Endothelial cell of umbilical vein (primary cell): Measurements from ENCODE around the gene BMERB1. TPM values are rescaled to one million over a fixed set of nuclear protein-coding genes. Genes with fewer than 3 reads are reported as not detected.

Experiments
- BruUV-seq: library from RNA; stranded (reverse); fragments of 400-500 nt; replicated peaks from 2 replicates; lab custom pipeline; 2021; lab: Mats Ljungman, UMichigan
- CTCF ChIA-PET: fragments of 300-600, 350-600 bp; sonication (Branson Sonifier 250); formaldehyde crosslinking; loops from one replicate; lab custom pipeline; 2021; ENCODE audit warnings: antibody characterized with exemption, inconsistent platforms; lab: Charles Lee
- POLR2A ChIA-PET: fragments of 300-600, 350-600 bp; sonication (Branson Sonifier 250); formaldehyde crosslinking; loops from one replicate; lab custom pipeline; 2021; ENCODE audit warnings: antibody characterized with exemption, inconsistent platforms; lab: Charles Lee
- DNase-seq: peaks from one replicate; pipeline ENCODE4 v3.0.0-alpha.2; 2011; ENCODE audit warnings: low read depth, low spot score
- FAIRE-seq: peaks from 2 replicates; lab custom pipeline; 2011; peaks lifted over from hg19 to GRCh38; lab: Jason Lieb, UNC
- H2AFZ ChIP-seq: 2 replicates; pipeline ENCODE4 v1.6.0; 2012; ENCODE audit warnings: low read depth, low read length, control low read depth, inconsistent platforms
- H3K27ac ChIP-seq: 2 replicates; pipeline ENCODE4 v1.5.1; 2011; ENCODE audit warnings: low read depth, mild to moderate bottlenecking, control low read depth, low read length, moderate library complexity; ENCODE audit not compliant: insufficient read depth
- H3K27me3 ChIP-seq, 2 experiments: 2 replicates each; pipeline versions ENCODE4 v1.6.0 to v1.6.1; 2011; ENCODE audit warnings: low read length in 2 of 2, mixed read lengths in 1 of 2; ENCODE audit not compliant: control insufficient read depth in 2 of 2, insufficient read depth in 2 of 2
- H3K36me3 ChIP-seq, 2 experiments: 2 replicates in 1 of 2; 3 replicates in 1 of 2; pipeline ENCODE4 v1.5.1; 2011; ENCODE audit warnings: low read length in 2 of 2, mild to moderate bottlenecking in 1 of 2, moderate library complexity in 1 of 2; ENCODE audit not compliant: control insufficient read depth in 2 of 2, insufficient read depth in 2 of 2; ENCODE audit errors: extremely low read depth in 1 of 2
- H3K4me1 ChIP-seq: 3 replicates; pipeline ENCODE4 v1.5.1; 2011; ENCODE audit warnings: mild to moderate bottlenecking, low read length; ENCODE audit not compliant: control insufficient read depth, insufficient read depth; ENCODE audit errors: extremely low read depth
- H3K4me2 ChIP-seq: 2 replicates; pipeline ENCODE4 v1.6.1; 2011; ENCODE audit warnings: low read length, control low read depth, mixed read lengths; ENCODE audit not compliant: insufficient read depth
- H3K4me3 ChIP-seq, 3 experiments: fragments of 200-600 bp in 1 of 3; sonication (generic), shearing (Covaris generic) in 1 of 3; replicated peaks in 1 of 3; 2 replicates each; pipeline ENCODE4 v1.5.1; 2011 to 2016; ENCODE audit warnings: control low read depth in 3 of 3, low read length in 3 of 3, mild to moderate bottlenecking in 2 of 3, inconsistent platforms in 1 of 3, low read depth in 1 of 3, moderate library complexity in 1 of 3; ENCODE audit not compliant: insufficient read depth in 1 of 3
- H3K79me2 ChIP-seq: 2 replicates; pipeline ENCODE4 v1.6.0; 2012; ENCODE audit warnings: low read length, inconsistent platforms; ENCODE audit not compliant: control insufficient read depth, insufficient read depth
- H3K9ac ChIP-seq: replicated peaks from 2 replicates; pipeline ENCODE3; 2011; ENCODE audit warnings: low read length, control low read depth; ENCODE audit not compliant: insufficient read depth; ENCODE audit errors: extremely low read depth
- H3K9me1 ChIP-seq: replicated peaks from 3 replicates; pipeline ENCODE4 v1.6.0; 2011; ENCODE audit warnings: mild to moderate bottlenecking, low read length; ENCODE audit not compliant: control insufficient read depth, insufficient read depth; ENCODE audit errors: extremely low read depth
- H3K9me3 ChIP-seq: replicated peaks from 2 replicates; pipeline ENCODE4 v1.5.1; 2012; ENCODE audit warnings: low read length, inconsistent platforms; ENCODE audit not compliant: control insufficient read depth, insufficient read depth
- H4K20me1 ChIP-seq: replicated peaks from 2 replicates; pipeline ENCODE3; 2011; ENCODE audit warnings: mild to moderate bottlenecking, low read length; ENCODE audit not compliant: control insufficient read depth, insufficient read depth; ENCODE audit errors: extremely low read depth
- EZH2 ChIP-seq: IDR thresholded peaks from 2 replicates; pipeline ENCODE4 v1.6.1; 2012; ENCODE audit warnings: borderline replicate concordance, low read depth, mild to moderate bottlenecking, moderate library complexity, low read length, inconsistent platforms; ENCODE audit not compliant: severe bottlenecking
- FOS ChIP-seq: IDR thresholded peaks from 2 replicates; pipeline ENCODE4 v1.6.1; 2011; ENCODE audit warnings: mild to moderate bottlenecking, low read length, moderate library complexity, borderline replicate concordance; ENCODE audit not compliant: insufficient read depth
- GATA2 ChIP-seq: IDR thresholded peaks from 2 replicates; pipeline ENCODE4 v1.7.0; 2011; ENCODE audit warnings: low read depth, mild to moderate bottlenecking, moderate library complexity, mixed read lengths, low read length; ENCODE audit not compliant: insufficient read length, insufficient read depth
- JUN ChIP-seq: IDR thresholded peaks from 2 replicates; pipeline ENCODE4 v1.6.1; 2011; ENCODE audit warnings: borderline replicate concordance, low read depth; ENCODE audit not compliant: insufficient read length, insufficient read depth
- MYC ChIP-seq: IDR thresholded peaks from one replicate; pipeline ENCODE4 v1.6.1; 2011; ENCODE audit warnings: mild to moderate bottlenecking, low read depth, low read length
- POLR2A ChIP-seq: IDR thresholded peaks from 2 replicates; pipeline ENCODE4 v1.6.1; 2012; ENCODE audit warnings: low read depth, mild to moderate bottlenecking, control low read depth, low read length
- POLR2AphosphoS5 ChIP-seq: IDR thresholded peaks from 2 replicates; pipeline ENCODE4 v1.6.1; 2012; ENCODE audit warnings: low read depth, mild to moderate bottlenecking, control low read depth, low read length, moderate library complexity; ENCODE audit not compliant: insufficient read depth
- dilution Hi-C: fragments of 300-500 bp; cut with MboI; formaldehyde crosslinking; loops from one replicate; pipeline ENCODE4 v1.15.0; 2019; ENCODE audit warnings: low sequenced_read_pairs; ENCODE audit not compliant: extremely low pct_ligation_motif_present
- intact Hi-C: fragments of 100-400 bp; cut with micrococcal nuclease; formaldehyde crosslinking; loops from one replicate; pipeline ENCODE4 v1.10.0; 2022
- polyA plus RNA-seq, 4 experiments: library from polyadenylated mRNA; depleted of rRNA in 3 of 4; stranded (reverse) in 3 of 4; unstranded in 1 of 4; fragments of >200 nt; gene quantifications; 2 replicates each; pipeline versions ENCODE4 v1.2.1 to v1.2.3, GENCODE V29; 2011 to 2012; ENCODE audit warnings: missing spikeins in 1 of 4
- total RNA-seq: library from RNA; stranded (reverse); gene quantifications from 2 replicates; pipeline ENCODE4 v1.2.3, GENCODE V29; 2021
- TF ChIP-seq, protein P1 (sequence below), 2 donors: IDR thresholded peaks; 1 replicate in 1 of 2; 2 replicates in 1 of 2; pipeline ENCODE4 v1.5.1; 2011; ENCODE audit warnings: low read length in 2 of 2, mild to moderate bottlenecking in 2 of 2, moderate library complexity in 2 of 2, control low read depth in 1 of 2, inconsistent platforms in 1 of 2, low read depth in 1 of 2; ENCODE audit not compliant: insufficient read depth in 1 of 2; ENCODE audit errors: extremely low read depth in 1 of 2
- TF ChIP-seq, protein P2 (sequence below): IDR thresholded peaks from 2 replicates; pipeline ENCODE4 v1.6.1; 2011; ENCODE audit not compliant: insufficient read depth, insufficient read length

The BMERB1 gene
- total and polyA plus RNA-seq, 2 donors (not counting 3 experiments of a cell fraction or from before 2014, with no cell fraction given) = 14.1 to 17.4 TPM

DNA sequence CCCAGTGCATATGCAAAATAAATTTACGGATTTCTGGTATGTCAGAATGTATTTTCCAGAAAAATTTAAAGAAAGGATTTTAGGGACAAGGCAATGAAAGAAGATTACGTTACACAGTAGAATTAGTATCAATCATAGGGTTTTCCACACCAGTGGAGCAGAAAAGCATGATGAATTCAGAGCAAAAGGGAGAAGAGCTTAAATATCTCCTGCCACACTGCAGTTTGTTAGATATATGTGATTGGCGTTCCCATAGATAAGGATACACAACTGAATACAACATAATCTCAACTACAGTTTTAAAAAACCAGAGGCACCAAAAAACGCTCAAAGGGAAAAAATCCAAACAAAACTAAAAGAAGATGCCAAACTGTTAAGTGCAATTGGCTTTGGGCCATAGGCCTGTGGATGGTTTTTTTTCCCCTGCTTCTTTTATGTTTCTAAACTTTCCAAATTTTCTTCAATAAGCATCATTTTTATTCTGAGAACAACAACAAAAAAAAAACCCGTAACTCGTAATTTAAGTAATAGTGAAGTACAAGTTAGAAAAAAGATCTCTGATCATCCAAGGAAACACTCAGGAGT is 186.3 kb downstream of the BMERB1 start:
- FAIRE-seq (no peak), DNase-seq (no peak)
- no TSS peak for BruUV-seq
- Histone ChIP-seq H3K9me1 (no peaks in the 10 kb centered on the region), H3K9me3 (no peaks in the 10 kb centered on the region), H3K27me3 (no peaks in the 10 kb centered on the region), H3K27ac (no peak overlapping the region), H3K4me2 (no peak overlapping the region), H2AFZ (no peak overlapping the region), H3K36me3 (peaks cover 28 to 50% of the 10 kb centered on the region in 2 experiments), H3K9ac (no peak overlapping the region), H3K4me3 (no peak overlapping the region), H3K4me1 (no peaks in the 10 kb centered on the region), H3K79me2 (no peaks in the 10 kb centered on the region), H4K20me1 (no peaks in the 10 kb centered on the region)
- dilution Hi-C loops (no loop called here), intact Hi-C loops (no loop called here)
- ChIA-PET CTCF (interaction anchor here (1.2 kb wide), 1 partner anchor 10 kb away, joined by 3 read pairs; no protein-coding TSS in a partner anchor), POLR2A (no interaction called here)
- TF ChIP-seq POLR2AphosphoS5 = no peak
- no peak for TF ChIP-seq GATA2
- TF ChIP-seq, protein P1, sequence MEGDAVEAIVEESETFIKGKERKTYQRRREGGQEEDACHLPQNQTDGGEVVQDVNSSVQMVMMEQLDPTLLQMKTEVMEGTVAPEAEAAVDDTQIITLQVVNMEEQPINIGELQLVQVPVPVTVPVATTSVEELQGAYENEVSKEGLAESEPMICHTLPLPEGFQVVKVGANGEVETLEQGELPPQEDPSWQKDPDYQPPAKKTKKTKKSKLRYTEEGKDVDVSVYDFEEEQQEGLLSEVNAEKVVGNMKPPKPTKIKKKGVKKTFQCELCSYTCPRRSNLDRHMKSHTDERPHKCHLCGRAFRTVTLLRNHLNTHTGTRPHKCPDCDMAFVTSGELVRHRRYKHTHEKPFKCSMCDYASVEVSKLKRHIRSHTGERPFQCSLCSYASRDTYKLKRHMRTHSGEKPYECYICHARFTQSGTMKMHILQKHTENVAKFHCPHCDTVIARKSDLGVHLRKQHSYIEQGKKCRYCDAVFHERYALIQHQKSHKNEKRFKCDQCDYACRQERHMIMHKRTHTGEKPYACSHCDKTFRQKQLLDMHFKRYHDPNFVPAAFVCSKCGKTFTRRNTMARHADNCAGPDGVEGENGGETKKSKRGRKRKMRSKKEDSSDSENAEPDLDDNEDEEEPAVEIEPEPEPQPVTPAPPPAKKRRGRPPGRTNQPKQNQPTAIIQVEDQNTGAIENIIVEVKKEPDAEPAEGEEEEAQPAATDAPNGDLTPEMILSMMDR (IDR thresholded peaks at IDR 0.05; ENCODE audit: extremely low read depth in 1 of 2, insufficient read depth in 1 of 2, low read depth in 1 of 2, low read length in 2 of 2) = no peak
- TF ChIP-seq MYC = no peak
- TF ChIP-seq, protein P2, sequence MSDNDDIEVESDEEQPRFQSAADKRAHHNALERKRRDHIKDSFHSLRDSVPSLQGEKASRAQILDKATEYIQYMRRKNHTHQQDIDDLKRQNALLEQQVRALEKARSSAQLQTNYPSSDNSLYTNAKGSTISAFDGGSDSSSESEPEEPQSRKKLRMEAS = no peak
- no peak for TF ChIP-seq JUN
- no peak for TF ChIP-seq POLR2A
- no peak for TF ChIP-seq FOS
- TF ChIP-seq EZH2 = no peak
